GM10266 (cell line): ENCODE measurements around the gene LRRC40.

ENCODE experiments used
- DNase-seq: peaks from one replicate; pipeline ENCODE4 v3.0.0; 2012; ENCODE audit errors: extremely low spot score
- CTCF ChIP-seq: IDR thresholded peaks from 2 replicates; pipeline ENCODE4 v1.5.1; 2012; ENCODE audit warnings: mild to moderate bottlenecking, low read depth; ENCODE audit not compliant: control insufficient read depth, insufficient read depth; ENCODE audit errors: missing control alignments

The LRRC40 gene

GRCh38 chr1:70228670-70229069 lies 23.3 kb upstream of the LRRC40 start:
- no peak for TF ChIP-seq CTCF
- DNase-seq, result no peak

DNA sequence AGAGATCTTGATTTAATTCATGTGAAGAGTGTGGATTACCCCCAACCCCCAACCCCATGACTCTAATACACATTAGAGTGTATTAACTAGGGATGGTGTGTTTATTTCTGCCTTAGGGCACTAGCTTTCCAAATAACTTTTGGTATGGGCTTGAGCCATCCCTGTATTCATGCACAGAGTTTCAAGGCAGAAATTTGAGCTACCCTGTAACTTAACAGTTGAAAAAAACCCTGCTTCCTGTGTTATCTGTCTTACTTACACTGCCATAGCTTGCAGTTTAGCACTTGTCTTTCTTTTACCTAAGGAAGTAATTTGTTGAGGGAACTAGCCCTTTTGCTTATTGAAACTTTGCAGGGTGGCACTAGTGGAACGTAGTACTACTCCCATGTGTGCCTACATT lies 22.1 kb upstream of the LRRC40 start:
- no peak for TF ChIP-seq CTCF
- DNase-seq, result no peak

DNA sequence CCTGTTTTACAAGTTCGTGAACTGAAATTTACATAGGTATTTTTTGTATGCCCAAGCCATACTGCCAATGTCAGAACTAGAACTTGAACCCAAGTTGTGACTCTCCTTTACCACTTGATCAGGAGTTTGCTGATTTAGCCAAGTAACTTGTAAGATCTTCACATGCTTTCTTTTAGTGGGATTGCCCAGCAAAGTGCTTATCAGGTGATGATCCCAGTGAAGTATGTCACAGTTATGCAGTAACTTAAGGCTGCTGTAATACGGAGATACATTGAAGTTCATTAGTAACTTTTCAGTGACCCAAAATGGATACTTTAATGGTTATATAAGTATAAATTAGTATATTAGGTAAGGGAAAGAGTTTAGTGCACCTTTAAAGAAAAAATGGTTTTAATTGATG lies 19.6 kb upstream of the LRRC40 start:
- no peak for TF ChIP-seq CTCF
- no peak for DNase-seq

GRCh38 chr1:70222716-70223235 lies 17.4 kb upstream of the LRRC40 start:
- DNase-seq, result no peak
- TF ChIP-seq CTCF, result no peak

- TF ChIP-seq CTCF, result no peak
- peak; percentile 89 for DNase-seq
These were observed 16.1 kb upstream of the LRRC40 start, which contains the start of gene SRSF11 for GRCh38 chr1:70221238-70222121. TSS of gene SRSF11 (plus strand) at chr1:70221380. CDS start at chr1:70221637, 257 bp downstream.

GRCh38 chr1:70220517-70221237 lies 15.3 kb upstream of the LRRC40 start:
- no peak for TF ChIP-seq CTCF
- no peak for DNase-seq

DNA sequence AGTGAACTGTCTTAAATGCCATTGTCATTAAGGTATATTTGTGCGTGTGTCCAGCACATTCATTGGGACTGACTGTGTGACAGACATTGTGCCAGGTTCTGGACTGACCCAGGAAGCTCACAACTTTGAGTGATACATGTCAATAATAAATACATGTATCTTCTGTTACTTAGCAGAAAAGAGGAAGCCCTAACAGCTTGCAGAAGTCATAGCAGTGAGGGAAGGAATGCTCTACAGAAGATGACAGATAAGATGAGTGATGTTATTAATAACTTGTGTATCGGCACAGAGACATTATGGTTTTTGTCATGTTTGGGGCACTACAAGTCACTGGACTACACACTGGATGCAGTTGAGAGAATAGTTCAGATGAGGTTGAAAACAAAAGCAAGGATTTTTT lies 14.6 kb upstream of the LRRC40 start:
- no peak for DNase-seq
- TF ChIP-seq CTCF, result no peak
